ENCODE data around the gene UGT1A10.

Gene UGT1A10

GRCh38 chr2:233792720-233793119, 156.5 kb downstream of the UGT1A10 start:
- H3K4me2 ChIP-seq (ENCODE audit: low read depth, low read length, poor library complexity, severe bottlenecking): no peak overlapping the region
- no peaks in the 10 kb centered on the region for H3K9me2 ChIP-seq (replicated peaks; ENCODE audit: low read depth, low read length)
- H3K4me3 ChIP-seq (ENCODE audit: low read length, poor library complexity, severe bottlenecking): no peak overlapping the region

GRCh38 chr2:233793465-233794127, 157.3 kb downstream of the UGT1A10 start:
- no peak overlapping the region for H3K4me3 ChIP-seq (ENCODE audit: low read length, poor library complexity, severe bottlenecking)
- H3K9ac ChIP-seq (ENCODE audit: low read depth, low read length, poor library complexity, severe bottlenecking): no peak overlapping the region
- no peak overlapping the region for H2AFZ ChIP-seq (ENCODE audit: low read length)
- H4K20me1 ChIP-seq (ENCODE audit: insufficient read depth, low read length, poor library complexity, severe bottlenecking): no peaks in the 10 kb centered on the region
- H3K9me2 ChIP-seq (replicated peaks; ENCODE audit: low read depth, low read length): no peaks in the 10 kb centered on the region
- no peak overlapping the region for H3K4me2 ChIP-seq (ENCODE audit: low read depth, low read length, poor library complexity, severe bottlenecking)
- no peaks in the 10 kb centered on the region for H3K9me3 ChIP-seq (ENCODE audit: insufficient read depth, low read depth, low read length)
- no peaks in the 10 kb centered on the region for H3K4me1 ChIP-seq (ENCODE audit: insufficient read depth, low read length, poor library complexity, severe bottlenecking)
- H3K27me3 ChIP-seq (ENCODE audit: insufficient read depth, low read length, poor library complexity, severe bottlenecking): no peaks in the 10 kb centered on the region
- no peaks in the 10 kb centered on the region for H3K79me2 ChIP-seq (ENCODE audit: insufficient read depth, low read length)
- no peaks in the 10 kb centered on the region for H3K36me3 ChIP-seq (ENCODE audit: insufficient read depth, low read length)
- TF ChIP-seq CTCF (conservative IDR thresholded peaks at IDR 0.05; ENCODE audit: low read length) (no peak), EZH2phosphoT487 (IDR thresholded peaks at IDR 0.05; ENCODE audit: borderline replicate concordance) (no peak)
- no peaks in the 10 kb centered on the region for H3F3A ChIP-seq (ENCODE audit: low read depth)

More at GRCh38 chr2:233792720-233793119, 156.5 kb downstream of the UGT1A10 start:
- H3K27me3 ChIP-seq (ENCODE audit: insufficient read depth, low read length, poor library complexity, severe bottlenecking): no peaks in the 10 kb centered on the region
- TF ChIP-seq CTCF (conservative IDR thresholded peaks at IDR 0.05; ENCODE audit: low read length) (no peak), EZH2phosphoT487 (IDR thresholded peaks at IDR 0.05; ENCODE audit: borderline replicate concordance) (no peak)
- no peaks in the 10 kb centered on the region for H4K20me1 ChIP-seq (ENCODE audit: insufficient read depth, low read length, poor library complexity, severe bottlenecking)
- no peaks in the 10 kb centered on the region for H3F3A ChIP-seq (ENCODE audit: low read depth)
- H3K9ac ChIP-seq (ENCODE audit: low read depth, low read length, poor library complexity, severe bottlenecking): no peak overlapping the region
- no peak overlapping the region for H2AFZ ChIP-seq (ENCODE audit: low read length)
- H3K36me3 ChIP-seq (ENCODE audit: insufficient read depth, low read length): no peaks in the 10 kb centered on the region
- no peaks in the 10 kb centered on the region for H3K4me1 ChIP-seq (ENCODE audit: insufficient read depth, low read length, poor library complexity, severe bottlenecking)
- no peaks in the 10 kb centered on the region for H3K79me2 ChIP-seq (ENCODE audit: insufficient read depth, low read length)
- no peaks in the 10 kb centered on the region for H3K9me3 ChIP-seq (ENCODE audit: insufficient read depth, low read depth, low read length)

GRCh38 chr2:233794128-233794658, 157.9 kb downstream of the UGT1A10 start:
- Histone ChIP-seq H2AFZ (ENCODE audit: low read length) (no peak overlapping the region), H3F3A (ENCODE audit: low read depth) (no peaks in the 10 kb centered on the region), H3K27me3 (ENCODE audit: insufficient read depth, low read length, poor library complexity, severe bottlenecking) (no peaks in the 10 kb centered on the region), H3K9me3 (ENCODE audit: insufficient read depth, low read depth, low read length) (no peaks in the 10 kb centered on the region), H3K9me2 (replicated peaks; ENCODE audit: low read depth, low read length) (no peaks in the 10 kb centered on the region), H3K9ac (ENCODE audit: low read depth, low read length, poor library complexity, severe bottlenecking) (no peak overlapping the region), H4K20me1 (ENCODE audit: insufficient read depth, low read length, poor library complexity, severe bottlenecking) (no peaks in the 10 kb centered on the region), H3K4me3 (ENCODE audit: low read length, poor library complexity, severe bottlenecking) (no peak overlapping the region), H3K4me1 (ENCODE audit: insufficient read depth, low read length, poor library complexity, severe bottlenecking) (no peaks in the 10 kb centered on the region), H3K4me2 (ENCODE audit: low read depth, low read length, poor library complexity, severe bottlenecking) (no peak overlapping the region), H3K36me3 (ENCODE audit: insufficient read depth, low read length) (no peaks in the 10 kb centered on the region), H3K79me2 (ENCODE audit: insufficient read depth, low read length) (no peaks in the 10 kb centered on the region)
- no peak for TF ChIP-seq CTCF (conservative IDR thresholded peaks at IDR 0.05; ENCODE audit: low read length)

Data from Loucy (cell line).